GM18870 (cell line): Measurements from ENCODE around the gene USP50.
A peak's percentile ranks its signal among the peaks of the same experiment; 100 is the strongest.
"Not testable (repeated sequence)": the region's sequence is repeated elsewhere in the genome, so short reads cannot be mapped to it uniquely, and the experiment has no call there.

ENCODE experiments used
- ATAC-seq: cut with Tn5 transposase; IDR thresholded peaks from one replicate; pipeline ENCODE4 v1.9.1; 2021; ENCODE audit warnings: moderate library complexity; ENCODE audit not compliant: unreplicated experiment

Gene USP50

DNA sequence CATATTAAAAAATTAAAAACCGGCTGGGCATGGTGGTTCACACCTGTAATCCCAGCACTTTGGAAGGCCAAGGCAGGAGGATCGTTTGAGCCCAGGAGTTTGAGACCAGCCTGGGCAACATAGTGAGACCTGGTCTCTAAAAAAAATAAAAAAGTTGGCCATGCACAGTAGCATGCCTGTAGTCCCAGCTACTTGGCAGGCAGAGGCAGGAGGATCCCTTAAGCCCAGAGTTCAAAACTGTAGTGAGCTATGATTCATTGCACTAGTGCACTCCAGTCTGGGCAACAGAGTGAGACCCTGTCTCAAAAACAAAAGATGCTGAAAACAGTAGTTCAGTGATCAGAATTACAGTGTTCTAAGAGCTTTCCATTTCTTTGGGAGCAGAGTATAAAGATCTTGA is 40.8 kb downstream of the USP50 start:
- ATAC-seq: not testable (repeated sequence)

GRCh38 chr15:50503144-50503543 is 43.3 kb downstream of the USP50 start:
- ATAC-seq: no peak

GRCh38 chr15:50501815-50502214 is 44.7 kb downstream of the USP50 start:
- ATAC-seq: no peak

- ATAC-seq: no peak
Measured at GRCh38 chr15:50500352-50500751, 46.1 kb downstream of the USP50 start.

DNA sequence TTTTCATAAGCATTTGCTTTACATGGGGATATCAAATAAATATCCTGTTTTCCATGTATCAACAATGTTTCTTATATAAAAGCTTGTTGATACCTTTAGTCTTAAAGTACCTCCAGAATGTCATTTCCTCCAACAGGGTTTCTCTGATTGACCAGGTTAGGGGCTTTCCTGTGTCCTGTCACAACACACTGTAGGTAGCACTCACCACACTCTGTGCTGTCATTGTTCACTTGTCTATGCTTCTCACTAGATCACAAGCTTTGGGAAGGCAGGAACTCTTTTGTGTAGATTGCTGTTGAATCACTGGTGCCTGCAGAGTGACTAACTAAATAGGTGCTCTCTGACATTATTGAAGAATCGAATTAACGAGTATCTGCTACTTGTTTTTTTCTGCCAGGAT is 49.8 kb downstream of the USP50 start:
- ATAC-seq: no peak

DNA sequence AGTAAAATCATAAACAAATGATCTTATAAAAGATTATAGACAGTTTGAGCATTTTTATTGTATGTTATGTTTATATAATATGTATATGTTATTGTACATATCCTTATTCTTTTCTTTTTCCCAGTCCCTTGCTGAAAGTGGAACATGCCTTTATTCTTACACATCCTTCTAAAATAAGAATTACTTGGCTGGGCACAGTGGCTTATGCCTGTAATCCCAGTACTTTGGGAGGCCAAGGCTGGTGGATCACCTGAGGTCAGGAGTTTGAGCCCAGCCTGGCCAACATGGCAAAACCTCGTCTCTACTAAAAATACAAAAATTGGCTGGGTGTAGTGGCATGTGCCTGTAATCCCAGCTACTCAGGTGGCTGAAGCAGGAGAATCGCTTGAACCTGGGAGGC is 51.9 kb downstream of the USP50 start:
- ATAC-seq: not testable (repeated sequence)

GRCh38 chr15:50493625-50494024 is 52.8 kb downstream of the USP50 start:
- no peak for ATAC-seq

DNA sequence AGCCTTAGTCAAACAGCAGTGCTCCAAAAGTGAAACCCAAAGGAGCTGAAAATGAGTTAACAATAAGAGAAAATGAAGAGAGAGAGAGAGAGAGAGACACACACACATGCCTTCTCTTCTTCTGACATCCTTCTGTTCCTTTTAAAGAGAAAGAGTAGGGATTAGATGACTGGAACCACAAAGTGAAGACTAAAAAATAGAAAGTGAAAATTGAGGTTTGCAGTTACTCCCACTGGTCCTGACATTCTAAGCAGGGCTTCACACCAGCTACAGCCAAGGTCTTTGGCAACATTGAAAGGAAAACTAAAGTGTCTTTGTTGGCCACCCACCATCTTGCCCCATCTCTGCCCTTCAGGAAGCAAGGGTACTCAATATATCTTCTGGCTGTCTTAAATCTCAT is 59.2 kb downstream of the USP50 start:
- peak; percentile 45 for ATAC-seq

- ATAC-seq: no peak
Measured at GRCh38 chr15:50485389-50485788, 61.1 kb downstream of the USP50 start.

GRCh38 chr15:50484781-50485180 is 61.7 kb downstream of the USP50 start:
- no peak for ATAC-seq

- ATAC-seq: no peak
Measured at GRCh38 chr15:50476143-50476542, 70.3 kb downstream of the USP50 start.

- no peak for ATAC-seq
Measured at GRCh38 chr15:50471072-50471471, 75.4 kb downstream of the USP50 start.

DNA sequence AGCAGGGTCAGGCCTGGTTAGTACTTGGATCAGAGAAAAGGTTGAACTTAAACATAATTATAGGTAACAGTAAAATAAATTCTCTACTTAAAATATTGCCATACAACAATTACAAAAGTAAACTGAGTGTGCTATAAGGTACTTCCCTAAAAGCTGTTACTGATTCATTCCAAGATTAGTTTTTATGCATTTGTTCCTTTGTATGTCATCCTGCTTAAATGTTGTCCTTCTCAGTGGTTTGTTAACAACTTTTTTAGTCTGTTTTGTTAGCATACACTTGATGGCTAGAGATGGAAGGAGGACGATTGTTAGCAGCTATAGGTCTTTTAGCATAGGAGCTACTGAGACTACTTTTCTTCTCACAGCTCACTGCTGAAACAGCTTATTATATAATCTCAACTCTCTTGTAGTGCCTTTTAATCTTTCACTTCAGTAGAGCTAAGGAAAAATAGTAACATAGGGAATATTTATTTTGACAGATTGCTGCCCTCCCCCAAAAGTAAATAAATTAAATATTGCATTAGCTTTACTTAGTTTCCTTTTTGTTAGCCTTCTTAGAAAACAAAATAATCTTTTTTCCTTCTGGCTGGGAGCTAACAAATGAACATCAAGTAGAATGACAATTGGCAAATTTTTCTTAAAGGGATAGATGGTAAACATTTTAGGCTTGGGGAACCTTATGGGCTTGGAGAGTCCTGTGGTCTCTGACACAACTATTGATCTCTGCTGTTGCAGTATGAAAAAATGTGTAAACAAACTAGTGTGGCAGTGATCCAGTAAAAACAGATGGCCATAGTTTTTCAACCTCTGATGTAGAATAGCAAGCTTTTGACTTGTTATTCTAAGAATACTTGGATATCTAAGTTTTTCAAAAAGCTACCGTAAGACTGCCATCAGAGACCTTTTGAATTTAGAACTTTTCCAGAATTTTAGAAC is 82.8 kb downstream of the USP50 start:
- ATAC-seq: no peak

GRCh38 chr15:50458348-50459112 is 87.9 kb downstream of the USP50 start:
- no peak for ATAC-seq

DNA sequence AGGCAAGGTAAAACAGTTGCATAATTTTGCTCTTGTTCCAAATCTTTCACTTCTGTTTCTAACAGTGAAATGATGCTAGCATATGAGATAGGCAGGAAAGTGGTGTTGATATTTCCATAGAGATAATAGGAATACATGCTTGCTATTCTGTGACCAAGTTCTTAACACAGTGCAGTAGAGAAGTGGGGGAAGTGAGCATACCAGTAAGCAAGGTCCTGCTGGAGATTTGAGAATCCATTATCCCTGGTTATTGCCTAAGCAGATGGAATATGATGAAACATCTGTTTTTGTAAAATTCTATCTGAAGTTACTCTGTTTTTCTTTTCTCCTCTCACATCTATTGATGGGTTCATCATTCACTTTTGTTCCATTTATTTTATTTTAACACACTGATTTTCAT is 93.5 kb downstream of the USP50 start:
- no peak for ATAC-seq
